H9 (cell line): Measurements from ENCODE around the gene CYP27C1. TPM values are rescaled to one million over a fixed set of nuclear protein-coding genes. Genes with fewer than 3 reads are reported as not detected.

Experiments used
- DNase-seq: peaks from one replicate; pipeline ENCODE4 v3.0.0-alpha.2; 2017
- H2AFZ ChIP-seq: one replicate; pipeline ENCODE4 v1.6.1; 2013; ENCODE audit warnings: mild to moderate bottlenecking, low read length, control low read depth, moderate library complexity
- H2AK5ac ChIP-seq: 2 replicates; pipeline ENCODE4 v1.6.1; 2013; ENCODE audit warnings: low read length, control low read depth, mixed read lengths; ENCODE audit not compliant: insufficient read length
- H2BK120ac ChIP-seq: one replicate; pipeline ENCODE4 v1.6.1; 2013; ENCODE audit warnings: low read depth, mild to moderate bottlenecking, low read length, control low read depth, inconsistent platforms; ENCODE audit not compliant: poor library complexity, severe bottlenecking
- H2BK12ac ChIP-seq: 2 replicates; pipeline ENCODE4 v1.6.1; 2013; ENCODE audit warnings: low read length, control low read depth, mixed read lengths, low read depth; ENCODE audit not compliant: insufficient read length
- H2BK15ac ChIP-seq: 2 replicates; pipeline ENCODE4 v1.6.1; 2013; ENCODE audit warnings: low read depth, low read length, control low read depth
- H2BK20ac ChIP-seq: one replicate; pipeline ENCODE4 v1.6.1; 2013; ENCODE audit warnings: low read depth, mild to moderate bottlenecking, low read length, control low read depth, inconsistent platforms; ENCODE audit not compliant: poor library complexity, severe bottlenecking
- H2BK5ac ChIP-seq: 2 replicates; pipeline ENCODE4 v1.6.1; 2013; ENCODE audit warnings: low read length, control low read depth, mixed read lengths; ENCODE audit not compliant: insufficient read length
- H3K14ac ChIP-seq: 2 replicates; pipeline ENCODE4 v1.6.1; 2013; ENCODE audit warnings: low read length, control low read depth; ENCODE audit not compliant: insufficient read depth
- H3K18ac ChIP-seq: 2 replicates; pipeline ENCODE4 v1.6.1; 2013; ENCODE audit warnings: low read depth, mild to moderate bottlenecking, mixed read lengths, low read length, control low read depth; ENCODE audit not compliant: insufficient read length
- H3K23ac ChIP-seq: 2 replicates; pipeline ENCODE4 v1.6.1; 2013; ENCODE audit warnings: low read length, control low read depth, mixed read lengths, low read depth; ENCODE audit not compliant: insufficient read length
- H3K23me2 ChIP-seq: 2 replicates; pipeline ENCODE4 v1.6.1; 2013; ENCODE audit warnings: low read depth, mild to moderate bottlenecking, mixed read lengths, low read length, control low read depth; ENCODE audit not compliant: insufficient read length, poor library complexity, severe bottlenecking
- H3K27ac ChIP-seq: 2 replicates; pipeline ENCODE4 v1.5.1; 2013; ENCODE audit warnings: low read length, control low read depth, mixed read lengths, low read depth; ENCODE audit not compliant: insufficient read length
- H3K27me3 ChIP-seq: 2 replicates; pipeline ENCODE4 v1.6.1; 2013; ENCODE audit warnings: low read length, control low read depth, inconsistent platforms; ENCODE audit not compliant: insufficient read depth
- H3K4ac ChIP-seq: 2 replicates; pipeline ENCODE4 v1.6.1; 2013; ENCODE audit warnings: low read depth, mild to moderate bottlenecking, control low read depth, inconsistent platforms, low read length, moderate library complexity
- H3K4me1 ChIP-seq: 2 replicates; pipeline ENCODE4 v1.6.1; 2013; ENCODE audit warnings: low read length, control low read depth, inconsistent platforms; ENCODE audit not compliant: insufficient read depth
- H3K4me2 ChIP-seq: 2 replicates; pipeline ENCODE4 v1.6.1; 2013; ENCODE audit warnings: low read length, control low read depth, mixed read lengths; ENCODE audit not compliant: insufficient read length, insufficient read depth
- H3K56ac ChIP-seq: 2 replicates; pipeline ENCODE4 v1.6.1; 2013; ENCODE audit warnings: low read depth, mild to moderate bottlenecking, mixed read lengths, low read length, control low read depth; ENCODE audit not compliant: insufficient read length
- H3K79me1 ChIP-seq: 2 replicates; pipeline ENCODE4 v1.6.1; 2013; ENCODE audit warnings: low read depth, mild to moderate bottlenecking, moderate library complexity, low read length, control low read depth, inconsistent platforms; ENCODE audit not compliant: insufficient read depth, poor library complexity, severe bottlenecking
- H3K79me2 ChIP-seq: 2 replicates; pipeline ENCODE4 v1.6.1; 2013; ENCODE audit warnings: low read length, control low read depth, inconsistent platforms; ENCODE audit not compliant: insufficient read depth
- H3K9ac ChIP-seq: 2 replicates; pipeline ENCODE4 v1.6.1; 2013; ENCODE audit warnings: low read length, control low read depth, mixed read lengths; ENCODE audit not compliant: insufficient read length; ENCODE audit errors: extremely low read depth
- H3K9me3 ChIP-seq: one replicate; pipeline ENCODE4 v1.6.1; 2013; ENCODE audit warnings: low read depth, low read length, inconsistent platforms; ENCODE audit not compliant: control insufficient read depth
- H3T11ph ChIP-seq: one replicate; pipeline ENCODE4 v1.6.1; 2013; ENCODE audit warnings: mild to moderate bottlenecking, low read length, control low read depth, inconsistent platforms
- H4K20me1 ChIP-seq: one replicate; pipeline ENCODE4 v1.6.1; 2013; ENCODE audit not compliant: control insufficient read depth, insufficient read length, insufficient read depth
- H4K5ac ChIP-seq: 2 replicates; pipeline ENCODE4 v1.6.1; 2013; ENCODE audit warnings: low read depth, mild to moderate bottlenecking, mixed read lengths, low read length, control low read depth; ENCODE audit not compliant: insufficient read length
- H4K8ac ChIP-seq: replicated peaks from 2 replicates; pipeline ENCODE4 v1.6.1; 2013; ENCODE audit warnings: low read length, control low read depth, mixed read lengths, low read depth; ENCODE audit not compliant: insufficient read length
- H4K91ac ChIP-seq: 2 replicates; pipeline ENCODE4 v1.6.1; 2013; ENCODE audit warnings: low read depth, mild to moderate bottlenecking, moderate library complexity, mixed read lengths, low read length, control low read depth; ENCODE audit not compliant: insufficient read length
- H3K27ac Mint-ChIP-seq, 3 experiments: 2 replicates in 2 of 3; 3 replicates in 1 of 3; pipeline ENCODE4 v1.8.0; 2020 to 2021; ENCODE audit warnings: mixed read lengths in 3 of 3, mild to moderate bottlenecking in 1 of 3, moderate library complexity in 1 of 3
- H3K27me3 Mint-ChIP-seq: 2 replicates; pipeline ENCODE4 v1.8.0; 2021; ENCODE audit warnings: low read depth, mild to moderate bottlenecking, moderate library complexity, mixed read lengths
- H3K36me3 Mint-ChIP-seq, 3 experiments: 2 replicates in 2 of 3; 3 replicates in 1 of 3; pipeline ENCODE4 v1.8.0; 2020 to 2021; ENCODE audit warnings: low read depth in 3 of 3, mixed read lengths in 3 of 3; ENCODE audit not compliant: insufficient read depth in 1 of 3
- H3K4me1 Mint-ChIP-seq, 2 experiments: 2 replicates each; pipeline ENCODE4 v1.8.0; 2020; ENCODE audit warnings: mixed read lengths in 2 of 2
- H3K4me3 Mint-ChIP-seq, 2 experiments: 2 replicates in 1 of 2; 3 replicates in 1 of 2; pipeline ENCODE4 v1.8.0; 2020 to 2021; ENCODE audit warnings: mild to moderate bottlenecking in 2 of 2, mixed read lengths in 2 of 2, moderate library complexity in 1 of 2
- H3K9me3 Mint-ChIP-seq, 2 experiments: 2 replicates in 1 of 2; 3 replicates in 1 of 2; pipeline ENCODE4 v1.8.0; 2020; ENCODE audit warnings: mild to moderate bottlenecking in 2 of 2, mixed read lengths in 2 of 2, moderate library complexity in 1 of 2
- CTCF ChIP-seq: fragments of 200-600 bp; sonication (generic); conservative IDR thresholded peaks from 3 replicates; pipeline ENCODE4 v1.8.0; 2021; ENCODE audit warnings: antibody characterized with exemption, mild to moderate bottlenecking
- WGBS: extraction: QIAGEN DNeasy Blood & Tissue Kit; methylation state at CpG from one replicate; pipeline ENCODE4 v1.1.7; 2013; ENCODE audit warnings: missing lambda C conversion rate, low lambda C conversion rate, mixed read lengths; ENCODE audit not compliant: insufficient read length; ENCODE audit errors: extremely low coverage; 5-methylcytosine and 5-hydroxymethylcytosine counted together
- total RNA-seq: library from RNA; stranded (reverse); gene quantifications from 2 replicates; pipeline ENCODE4 v1.2.1, GENCODE V29; 2021

Gene CYP27C1
- total RNA-seq, 1 experiment from 2014 or later = 2.3 TPM

DNA sequence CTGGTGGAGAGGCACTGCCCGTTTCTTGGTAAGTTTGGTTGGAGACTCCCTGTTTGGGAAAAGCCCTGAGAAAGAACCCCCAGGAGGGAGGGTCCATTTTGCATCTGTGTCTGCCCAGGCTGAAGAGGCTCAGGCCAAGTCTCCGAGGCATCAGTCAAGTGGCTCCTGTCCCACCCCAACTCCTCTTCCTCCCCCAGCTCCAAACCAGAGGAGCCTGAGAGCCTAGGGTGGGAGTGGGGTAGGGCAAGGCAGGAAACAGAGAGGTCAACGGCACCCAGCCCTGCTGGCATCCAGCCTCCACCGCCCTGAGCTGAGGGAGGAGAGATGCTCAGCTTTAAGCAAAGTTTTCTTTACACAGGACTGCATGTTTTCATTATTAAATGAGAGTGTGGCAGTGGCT, 38.2 kb downstream of the CYP27C1 start:
- Histone ChIP-seq H2BK12ac (no peak overlapping the region), H2BK5ac (no peak overlapping the region), H3K23ac (no peak overlapping the region), H3K14ac (no peak overlapping the region; the same call in 1 of the 2 replicates), H2AK5ac (no peak overlapping the region), H3K9me3 (no peaks in the 10 kb centered on the region), H2AFZ (no peak overlapping the region), H3K79me2 (no peaks in the 10 kb centered on the region), H3K79me1 (no peaks in the 10 kb centered on the region), H3K56ac (no peak overlapping the region), H4K20me1 (no peaks in the 10 kb centered on the region), H2BK120ac (no peak overlapping the region), H4K5ac (no peak overlapping the region), H2BK20ac (no peak overlapping the region), H3K18ac (no peak overlapping the region), H4K8ac (no peak overlapping the region), H3K4me1 (peaks cover under 1% of the 10 kb centered on the region), H3K23me2 (no peaks in the 10 kb centered on the region), H3K9ac (no peak overlapping the region), H4K91ac (peak overlapping the region; percentile 29), H2BK15ac (no peak overlapping the region), H3K27me3 (no peaks in the 10 kb centered on the region), H3T11ph (no peak overlapping the region), H3K4me2 (no peak overlapping the region), H3K27ac (no peak overlapping the region), H3K4ac (no peak overlapping the region)
- Mint-ChIP-seq H3K9me3 (peaks cover 18 to 19% of the 10 kb centered on the region in 2 experiments), H3K27me3 (peaks cover 10% of the 10 kb centered on the region), H3K27ac (no peak overlapping the region), H3K4me1 (peaks cover 17 to 22% of the 10 kb centered on the region in 2 experiments), H3K36me3 (peaks cover 2 to 11% (median 11%) of the 10 kb centered on the region in 3 experiments; a peak in 6 of 7 replicates), H3K4me3 (no peak overlapping the region)
- TF ChIP-seq CTCF = no peak
- no CpG with 5 or more reads among the region's 4 CpGs for WGBS
- DNase-seq = no peak
